ENCODE measurements around the gene PRELID1. TPM values are rescaled to one million over a fixed set of nuclear protein-coding genes. Genes with fewer than 3 reads are reported as not detected.

Gene PRELID1
- total RNA-seq, 2 donors from 2014 or later = 63.3 to 91.8 TPM

DNA sequence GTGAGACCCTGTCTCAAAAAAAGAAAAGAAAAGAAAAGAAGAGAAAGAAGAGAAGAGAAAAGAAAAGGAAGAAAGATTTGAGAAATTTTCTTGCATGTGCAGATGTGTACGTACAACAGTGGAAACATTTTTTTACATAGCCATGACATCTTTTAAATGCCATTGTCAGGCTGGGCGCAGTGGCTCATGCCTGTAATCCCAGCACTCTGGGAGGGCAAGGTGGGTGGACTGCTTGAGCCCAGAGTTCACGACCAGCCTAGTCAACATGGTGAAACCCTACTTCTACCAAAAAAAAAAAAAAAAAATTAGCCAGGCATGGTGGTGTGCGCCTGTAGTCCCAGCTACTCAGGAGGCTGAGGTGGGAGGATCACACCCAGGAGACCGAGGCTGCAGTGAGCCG lies 41.3 kb downstream of the PRELID1 start:
- Histone ChIP-seq H3K9me3 (no peaks in the 10 kb centered on the region), H3K4me1 (peaks cover 37% of the 10 kb centered on the region), H3K36me3 (replicated peaks in 1 of 2; ENCODE audit: insufficient read depth in 1 of 2, low read depth in 2 of 2) (no peaks in the 10 kb centered on the region), H3K4me3 (no peak overlapping the region), H3K27ac (no peak overlapping the region), H3K27me3 (no peaks in the 10 kb centered on the region)
- no peak for ATAC-seq
- intact Hi-C loops (cut with DNase I) = no loop called here
- no peak for DNase-seq
- WGBS, 2 donors = 92 to 94% methylated on average over 6 of the region's 6 CpGs
- TF ChIP-seq, protein P1, sequence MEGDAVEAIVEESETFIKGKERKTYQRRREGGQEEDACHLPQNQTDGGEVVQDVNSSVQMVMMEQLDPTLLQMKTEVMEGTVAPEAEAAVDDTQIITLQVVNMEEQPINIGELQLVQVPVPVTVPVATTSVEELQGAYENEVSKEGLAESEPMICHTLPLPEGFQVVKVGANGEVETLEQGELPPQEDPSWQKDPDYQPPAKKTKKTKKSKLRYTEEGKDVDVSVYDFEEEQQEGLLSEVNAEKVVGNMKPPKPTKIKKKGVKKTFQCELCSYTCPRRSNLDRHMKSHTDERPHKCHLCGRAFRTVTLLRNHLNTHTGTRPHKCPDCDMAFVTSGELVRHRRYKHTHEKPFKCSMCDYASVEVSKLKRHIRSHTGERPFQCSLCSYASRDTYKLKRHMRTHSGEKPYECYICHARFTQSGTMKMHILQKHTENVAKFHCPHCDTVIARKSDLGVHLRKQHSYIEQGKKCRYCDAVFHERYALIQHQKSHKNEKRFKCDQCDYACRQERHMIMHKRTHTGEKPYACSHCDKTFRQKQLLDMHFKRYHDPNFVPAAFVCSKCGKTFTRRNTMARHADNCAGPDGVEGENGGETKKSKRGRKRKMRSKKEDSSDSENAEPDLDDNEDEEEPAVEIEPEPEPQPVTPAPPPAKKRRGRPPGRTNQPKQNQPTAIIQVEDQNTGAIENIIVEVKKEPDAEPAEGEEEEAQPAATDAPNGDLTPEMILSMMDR (IDR thresholded peaks at IDR 0.05) = no peak
- no peak for TF ChIP-seq POLR2A (IDR thresholded peaks at IDR 0.05)

DNA sequence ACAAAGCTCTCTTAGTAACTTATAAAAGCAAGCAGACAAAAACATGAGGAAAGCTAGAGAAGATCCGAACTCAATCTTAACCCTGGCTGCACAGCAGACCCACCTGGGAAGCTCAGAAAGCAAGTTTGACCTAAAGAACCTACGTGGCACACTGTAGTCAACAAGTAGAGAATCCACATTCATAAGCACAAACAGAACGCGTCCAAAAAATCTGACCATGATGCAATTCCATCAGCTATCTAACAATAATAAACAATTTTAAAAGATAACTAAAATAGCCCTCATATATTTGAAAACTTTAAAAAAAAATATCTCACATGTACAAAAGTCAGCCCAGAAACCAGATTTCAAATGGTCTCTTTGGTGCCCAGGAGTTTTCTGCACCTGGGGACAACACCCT lies 43.2 kb downstream of the PRELID1 start:
- no peak for ATAC-seq
- intact Hi-C loops (cut with DNase I) = no loop called here
- Histone ChIP-seq H3K9me3 (no peaks in the 10 kb centered on the region), H3K4me1 (peaks cover 47% of the 10 kb centered on the region), H3K4me3 (no peak overlapping the region), H3K27ac (no peak overlapping the region), H3K36me3 (replicated peaks in 1 of 2; ENCODE audit: insufficient read depth in 1 of 2, low read depth in 2 of 2) (no peaks in the 10 kb centered on the region), H3K27me3 (no peaks in the 10 kb centered on the region)
- no peak for DNase-seq
- 35 to 49% methylated on average over 4 of the region's 4 CpGs for WGBS, 2 donors
- no peak for TF ChIP-seq POLR2A (IDR thresholded peaks at IDR 0.05)
- TF ChIP-seq, protein P1 (IDR thresholded peaks at IDR 0.05) = no peak

GRCh38 chr5:177347699-177348098 lies 44.1 kb downstream of the PRELID1 start:
- intact Hi-C loops (cut with DNase I) = no loop called here
- Histone ChIP-seq H3K27me3 (no peaks in the 10 kb centered on the region), H3K4me3 (no peak overlapping the region), H3K9me3 (no peaks in the 10 kb centered on the region), H3K27ac (no peak overlapping the region), H3K4me1 (peaks cover 52% of the 10 kb centered on the region), H3K36me3 (replicated peaks in 1 of 2; ENCODE audit: insufficient read depth in 1 of 2, low read depth in 2 of 2) (no peaks in the 10 kb centered on the region)
- ATAC-seq = no peak
- TF ChIP-seq, protein P1 (IDR thresholded peaks at IDR 0.05) = no peak
- WGBS, 2 donors = 50 to 64% methylated on average over 4 of the region's 4 CpGs
- no peak for DNase-seq

GRCh38 chr5:177349362-177349647 lies 45.7 kb downstream of the PRELID1 start:
- TF ChIP-seq, protein P1 (IDR thresholded peaks at IDR 0.05) = no peak
- no peak for TF ChIP-seq POLR2A (IDR thresholded peaks at IDR 0.05)
- Histone ChIP-seq H3K9me3 (no peaks in the 10 kb centered on the region), H3K27me3 (no peaks in the 10 kb centered on the region), H3K27ac (no peak overlapping the region), H3K4me1 (peaks cover 52% of the 10 kb centered on the region), H3K4me3 (no peak overlapping the region), H3K36me3 (replicated peaks in 1 of 2; ENCODE audit: insufficient read depth in 1 of 2, low read depth in 2 of 2) (no peaks in the 10 kb centered on the region)
- no peak for ATAC-seq
- 35 to 45% methylated on average over 3 of the region's 3 CpGs for WGBS, 2 donors
- intact Hi-C loops (cut with DNase I) = no loop called here
- no peak for DNase-seq

GRCh38 chr5:177349762-177350161 lies 46.2 kb downstream of the PRELID1 start:
- intact Hi-C loops (cut with DNase I) = no loop called here
- ATAC-seq = no peak
- DNase-seq = no peak
- Histone ChIP-seq H3K4me1 (peaks cover 52% of the 10 kb centered on the region), H3K36me3 (replicated peaks in 1 of 2; ENCODE audit: insufficient read depth in 1 of 2, low read depth in 2 of 2) (no peaks in the 10 kb centered on the region), H3K27me3 (no peaks in the 10 kb centered on the region), H3K9me3 (no peaks in the 10 kb centered on the region), H3K27ac (peak overlapping the region in 1 of 4 donors; percentile 12), H3K4me3 (peak overlapping the region; percentile 3 to 12)
- no peak for TF ChIP-seq POLR2A (IDR thresholded peaks at IDR 0.05)
- TF ChIP-seq, protein P1 (IDR thresholded peaks at IDR 0.05) = no peak
- WGBS, 2 donors = 37 to 52% methylated on average over 5 of the region's 5 CpGs
